Stimulated activated CD8-positive, alpha-beta memory T cell treated with anti-CD3 and anti-CD28 coated beads, Interleukin-2, amount 100 ng/mL, for 48 hours (primary cell): ENCODE data around the gene SPATA33.
"Not testable (repeated sequence)": the region's sequence is repeated elsewhere in the genome, so short reads cannot be mapped to it uniquely, and the experiment has no call there.

Source experiments
- DNase-seq, 2 donors: peaks; one replicate each; pipeline ENCODE4 v3.0.0-alpha.2; 2020; ENCODE audit warnings: low read depth in 2 of 2

The SPATA33 gene

DNA sequence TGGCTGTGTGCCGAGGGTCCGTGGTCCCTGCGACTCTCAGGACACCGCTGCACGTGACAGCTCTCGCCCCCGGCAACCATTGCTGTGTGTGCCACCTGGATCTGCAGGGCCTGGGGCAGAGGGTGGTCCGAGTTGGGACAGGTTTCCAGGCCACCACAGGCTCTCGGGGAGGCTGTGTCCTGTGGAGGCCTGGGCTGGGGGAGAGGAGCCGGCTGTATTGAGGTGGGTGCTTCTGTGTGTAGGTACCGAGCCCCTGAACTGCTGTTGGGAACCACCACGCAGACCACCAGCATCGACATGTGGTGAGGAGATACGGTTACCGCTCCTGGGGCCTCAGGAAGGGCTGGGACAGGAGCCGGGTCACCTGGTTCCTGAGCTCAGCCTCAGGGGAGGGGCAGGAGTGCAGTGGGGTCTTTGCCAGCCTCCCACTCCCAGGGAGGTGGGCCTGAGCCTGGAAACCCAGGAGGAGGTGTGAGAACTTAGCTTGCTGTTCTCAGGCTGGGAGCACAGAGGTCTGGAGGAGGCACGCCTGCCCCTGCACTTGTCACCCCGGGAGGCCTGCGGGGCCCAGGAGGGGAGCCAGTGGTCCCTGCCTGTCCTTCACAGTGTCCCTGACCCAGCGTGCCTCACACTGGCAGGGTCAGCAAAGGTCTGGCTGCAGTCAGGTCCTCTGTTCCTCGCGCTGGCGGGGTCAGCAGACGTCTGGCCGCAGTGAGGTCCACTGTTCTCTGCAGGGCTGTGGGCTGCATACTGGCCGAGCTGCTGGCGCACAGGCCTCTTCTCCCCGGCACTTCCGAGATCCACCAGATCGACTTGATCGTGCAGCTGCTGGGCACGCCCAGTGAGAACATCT lies 36.5 kb downstream of the SPATA33 start:
- DNase-seq = no peak

DNA sequence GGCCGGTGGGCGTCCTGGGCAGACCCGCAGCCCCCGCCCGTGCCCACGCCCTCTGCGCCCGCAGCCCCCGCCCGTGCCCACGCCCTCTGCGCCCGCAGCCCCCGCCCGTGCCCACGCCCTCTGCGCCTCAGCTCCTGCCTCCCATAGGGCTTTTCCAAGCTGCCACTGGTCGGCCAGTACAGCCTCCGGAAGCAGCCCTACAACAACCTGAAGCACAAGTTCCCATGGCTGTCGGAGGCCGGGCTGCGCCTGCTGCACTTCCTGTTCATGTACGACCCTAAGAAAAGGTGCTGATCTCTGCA lies 37.1 kb downstream of the SPATA33 start:
- DNase-seq = not testable (repeated sequence)

DNA sequence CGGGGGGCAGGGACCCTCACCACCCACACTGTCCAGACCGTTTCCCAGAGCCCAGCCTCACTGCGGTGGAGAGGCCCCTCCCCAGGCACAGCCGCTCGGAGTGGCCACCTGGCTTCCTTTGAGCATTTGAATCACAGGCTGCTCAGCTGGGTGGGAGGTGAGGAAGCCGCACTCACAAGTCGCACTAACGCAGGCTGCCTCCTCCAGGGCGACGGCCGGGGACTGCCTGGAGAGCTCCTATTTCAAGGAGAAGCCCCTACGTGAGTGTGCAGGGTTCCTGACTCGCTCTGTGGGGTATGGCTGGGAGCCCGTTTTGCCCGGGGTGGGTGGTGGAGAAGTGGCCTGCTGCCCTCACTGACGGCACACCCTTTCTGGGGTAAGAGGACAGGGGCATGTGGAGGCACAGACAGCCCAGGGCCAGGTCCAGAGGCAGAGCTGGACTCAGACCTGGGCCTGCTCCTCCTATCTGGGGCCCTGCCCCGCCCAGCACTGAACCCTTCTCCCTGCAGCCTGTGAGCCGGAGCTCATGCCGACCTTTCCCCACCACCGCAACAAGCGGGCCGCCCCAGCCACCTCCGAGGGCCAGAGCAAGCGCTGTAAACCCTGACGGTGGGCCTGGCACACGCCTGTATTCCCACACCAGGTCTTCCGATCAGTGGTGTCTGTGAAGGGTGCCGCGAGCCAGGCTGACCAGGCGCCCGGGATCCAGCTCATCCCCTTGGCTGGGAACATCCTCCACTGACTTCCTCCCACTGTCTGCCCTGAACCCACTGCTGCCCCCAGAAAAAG lies 37.6 kb downstream of the SPATA33 start:
- DNase-seq = no peak

DNA sequence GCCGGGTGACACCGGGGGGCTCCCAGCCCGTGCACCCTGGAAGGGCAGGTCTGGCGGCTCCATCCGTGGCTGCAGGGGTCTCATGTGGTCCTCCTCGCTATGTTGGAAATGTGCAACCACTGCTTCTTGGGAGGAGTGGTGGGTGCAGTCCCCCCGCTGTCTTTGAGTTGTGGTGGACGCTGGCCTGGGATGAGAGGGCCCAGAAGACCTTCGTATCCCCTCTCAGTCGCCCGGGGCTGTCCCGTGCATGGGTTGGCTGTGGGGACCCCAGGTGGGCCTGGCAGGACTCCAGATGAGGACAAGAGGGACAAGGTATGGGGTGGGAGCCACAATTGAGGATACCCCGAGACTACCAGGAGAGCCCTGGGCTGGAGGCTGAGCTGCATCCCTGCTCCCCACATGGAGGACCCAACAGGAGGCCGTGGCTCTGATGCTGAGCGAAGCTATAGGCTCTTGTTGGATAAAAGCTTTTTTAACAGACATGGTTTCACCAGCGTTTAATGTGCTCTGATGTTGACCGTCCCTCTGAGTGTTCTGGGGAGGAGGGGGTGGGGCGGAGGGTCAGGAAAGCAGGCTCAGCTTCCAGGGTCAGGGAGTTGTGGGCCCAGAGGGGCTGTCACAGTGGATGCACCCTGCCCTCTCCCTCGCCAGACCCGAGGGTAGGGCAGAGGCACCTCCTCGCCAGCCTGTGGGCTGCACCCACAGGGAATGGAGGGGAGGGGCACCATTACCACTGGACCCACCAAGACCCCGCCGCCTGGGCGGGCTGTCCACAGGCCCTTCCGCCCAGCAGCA lies 38.4 kb downstream of the SPATA33 start:
- DNase-seq = no peak

DNA sequence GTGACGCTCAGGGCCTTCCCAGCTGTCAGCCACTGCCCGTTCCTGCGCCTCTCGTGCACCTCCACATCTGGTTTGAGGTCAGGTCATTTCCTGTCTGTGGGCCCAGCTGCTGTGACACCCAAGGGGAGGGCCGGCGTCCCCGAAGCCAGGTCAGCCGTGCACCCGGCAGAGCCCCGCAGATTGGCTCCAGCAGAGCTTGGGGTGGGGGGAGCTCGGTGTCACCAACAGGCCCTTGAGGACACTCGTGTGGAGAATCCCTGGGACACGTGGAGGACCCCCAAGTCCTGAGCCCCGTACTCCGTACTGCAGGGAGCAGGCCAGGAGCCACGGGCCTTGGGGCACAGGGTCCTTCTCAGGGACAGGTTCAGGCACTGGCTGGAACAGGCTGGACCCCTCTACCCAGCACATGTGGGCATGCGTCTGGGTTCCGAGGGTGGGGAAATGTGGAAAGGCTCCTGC lies 39.1 kb downstream of the SPATA33 start:
- no peak for DNase-seq

DNA sequence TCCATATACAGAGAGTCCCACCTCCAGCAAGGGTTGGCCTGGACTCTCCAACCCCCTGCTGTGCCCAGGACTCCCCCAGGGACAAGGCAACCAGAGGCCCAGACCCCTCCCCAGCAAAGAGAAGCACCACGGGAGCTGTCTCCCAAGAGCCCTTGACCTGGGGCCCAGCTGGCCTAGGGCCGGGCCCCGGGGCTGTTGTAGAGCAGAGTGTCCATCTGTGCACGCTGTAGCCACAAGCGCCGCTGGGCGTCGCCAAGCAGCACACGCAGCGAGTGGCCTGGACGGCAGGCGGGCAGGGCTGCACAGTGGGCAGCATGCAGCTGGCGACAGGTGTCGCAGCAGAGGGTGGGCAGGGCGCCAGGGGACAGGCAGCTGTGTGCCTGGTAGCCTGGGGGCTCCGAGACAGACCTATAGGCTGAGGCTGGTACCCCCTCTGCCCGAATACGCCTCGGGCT lies 39.6 kb downstream of the SPATA33 start:
- DNase-seq = no peak

DNA sequence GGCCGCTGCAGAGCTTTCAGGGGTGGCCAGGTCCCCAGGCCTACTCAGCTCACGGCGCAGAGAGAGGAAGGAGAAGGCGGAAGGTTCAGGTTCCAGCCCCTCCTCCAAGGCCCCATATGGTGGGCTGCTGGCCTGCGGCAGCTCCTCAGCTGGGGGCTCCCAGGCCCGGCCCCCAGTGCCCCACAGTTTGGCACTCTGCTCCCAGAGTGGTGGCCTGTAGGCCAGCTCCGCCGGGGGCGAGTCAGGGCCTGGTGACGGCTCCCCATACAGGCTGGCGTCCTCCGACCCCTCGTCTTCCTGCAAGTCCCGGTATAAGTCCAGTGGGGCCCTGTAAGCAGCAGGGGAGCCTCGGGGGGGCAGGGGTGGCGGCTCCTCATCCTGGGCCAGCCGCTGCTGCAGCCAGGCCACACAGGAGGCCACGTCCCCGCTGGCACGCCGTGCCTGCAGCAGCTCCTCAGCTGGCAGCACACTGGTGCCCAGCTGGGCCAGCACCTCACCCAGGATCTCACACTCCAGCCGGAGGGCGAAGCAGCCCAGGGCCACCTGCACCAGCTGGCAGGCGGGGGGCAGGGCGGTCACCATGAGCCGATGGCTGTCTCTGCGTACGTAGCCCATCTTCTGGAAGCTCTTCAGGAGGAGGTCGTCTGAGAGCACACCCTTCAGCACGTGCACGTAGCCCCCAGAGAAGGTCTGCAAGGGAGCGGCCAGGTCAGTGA lies 40.1 kb downstream of the SPATA33 start:
- no peak for DNase-seq

DNA sequence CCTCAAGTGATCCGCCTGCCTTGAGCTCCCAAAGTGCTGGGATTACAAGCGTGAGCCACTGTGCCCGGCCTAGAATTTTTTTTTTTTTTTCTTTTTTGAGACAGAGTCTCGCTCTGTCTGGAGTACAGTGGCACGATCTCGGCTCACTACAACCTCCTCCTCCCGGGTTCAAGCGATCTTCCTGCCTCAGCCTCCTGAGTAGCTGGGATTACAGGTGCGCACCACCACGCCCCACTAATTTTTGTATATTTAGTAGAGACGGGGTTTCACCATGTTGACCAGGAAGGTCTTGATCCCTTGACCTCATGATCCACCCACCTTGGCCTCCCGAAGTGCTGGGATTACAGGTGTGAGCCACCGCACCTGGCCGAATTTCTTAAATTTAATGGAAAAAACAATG lies 41.1 kb downstream of the SPATA33 start:
- DNase-seq = not testable (repeated sequence)

DNA sequence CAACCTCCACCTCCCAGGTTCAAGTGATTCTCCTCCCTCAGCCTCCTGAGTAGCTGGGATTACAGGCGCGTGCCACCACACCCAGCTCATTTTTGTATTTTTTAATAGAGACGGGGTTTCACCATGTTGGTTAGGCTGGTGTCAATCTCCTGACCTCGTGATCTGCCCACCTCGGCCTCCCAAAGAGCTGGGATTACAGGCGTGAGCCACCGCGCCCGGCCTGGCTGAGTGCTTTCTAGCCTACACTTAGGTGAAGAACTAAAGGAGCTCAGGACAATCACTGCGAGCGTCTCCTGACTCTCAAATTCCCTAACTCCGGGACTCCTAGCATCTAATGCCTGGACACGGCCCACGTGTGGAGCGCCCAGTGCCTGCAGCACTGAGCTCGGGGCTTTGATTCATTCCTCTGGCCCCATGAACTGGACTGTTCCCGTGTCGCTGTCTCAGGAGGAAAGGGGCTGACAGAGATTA lies 42.0 kb downstream of the SPATA33 start:
- DNase-seq = not testable (repeated sequence)

DNA sequence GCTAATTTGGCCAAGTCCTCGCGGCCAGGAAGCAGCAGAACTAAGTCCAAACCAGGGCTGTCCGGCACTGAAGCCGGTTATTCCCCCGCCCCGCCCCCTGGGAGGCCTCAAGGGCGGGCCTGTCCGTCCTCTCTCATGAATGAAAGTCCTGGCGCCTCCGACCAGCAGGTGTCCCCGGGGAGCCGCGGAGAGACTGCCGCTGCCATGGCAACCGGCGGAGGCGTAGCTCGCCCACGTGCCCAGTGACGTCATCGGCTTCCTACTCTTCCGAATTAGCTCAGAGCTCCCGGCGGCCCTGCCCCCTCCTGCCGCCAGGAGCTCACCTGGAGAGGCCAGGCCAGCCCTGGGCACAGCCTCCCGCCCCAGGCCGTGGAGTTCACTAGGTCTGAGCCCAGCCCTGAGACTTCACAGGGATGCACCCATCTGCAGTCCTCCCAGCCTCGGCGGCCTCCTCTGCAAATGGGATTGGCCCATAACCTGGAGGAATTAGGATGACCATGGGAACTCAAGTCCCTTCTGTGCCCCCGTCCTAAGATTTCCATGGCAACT lies 42.5 kb downstream of the SPATA33 start:
- peak; percentile 96 to 98 for DNase-seq

DNA sequence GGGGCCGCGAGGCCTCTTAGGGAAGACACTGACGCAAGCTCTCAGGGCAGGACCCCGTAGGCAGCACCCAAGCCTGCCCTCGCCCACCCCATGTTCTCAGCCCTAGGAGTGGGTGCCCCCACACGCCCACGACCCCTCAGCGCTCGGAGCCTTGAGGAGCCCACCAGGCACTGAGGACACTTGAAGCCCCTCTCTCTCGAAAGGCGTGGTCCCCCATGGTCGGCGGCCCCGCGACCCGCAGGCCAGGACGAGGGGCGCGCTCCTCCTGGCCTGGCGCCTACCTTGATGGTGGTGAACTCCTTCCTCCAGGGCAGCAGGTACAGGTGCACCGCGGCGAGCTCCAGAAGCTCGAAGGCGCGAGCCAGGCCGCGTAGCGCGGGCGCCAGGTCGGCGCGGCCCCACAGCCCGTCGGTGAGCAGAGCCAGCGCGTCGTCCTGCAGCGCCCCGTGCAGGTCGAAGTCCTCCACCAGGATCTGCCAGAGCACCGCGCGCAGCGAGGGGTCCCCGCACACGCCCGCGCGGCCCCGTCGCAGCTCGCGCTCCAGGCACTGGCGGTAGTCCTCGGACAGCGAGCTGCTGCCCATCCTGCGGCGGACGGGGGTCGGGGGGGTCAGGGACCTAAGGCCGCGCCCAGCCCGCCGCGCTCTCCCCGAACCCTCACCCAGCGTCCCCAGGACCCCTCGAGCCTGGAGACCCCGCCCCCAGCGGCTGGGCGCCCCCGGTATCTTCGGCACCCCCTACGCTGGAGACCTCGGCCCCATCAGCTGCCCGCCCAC lies 43.2 kb downstream of the SPATA33 start:
- no peak for DNase-seq

DNA sequence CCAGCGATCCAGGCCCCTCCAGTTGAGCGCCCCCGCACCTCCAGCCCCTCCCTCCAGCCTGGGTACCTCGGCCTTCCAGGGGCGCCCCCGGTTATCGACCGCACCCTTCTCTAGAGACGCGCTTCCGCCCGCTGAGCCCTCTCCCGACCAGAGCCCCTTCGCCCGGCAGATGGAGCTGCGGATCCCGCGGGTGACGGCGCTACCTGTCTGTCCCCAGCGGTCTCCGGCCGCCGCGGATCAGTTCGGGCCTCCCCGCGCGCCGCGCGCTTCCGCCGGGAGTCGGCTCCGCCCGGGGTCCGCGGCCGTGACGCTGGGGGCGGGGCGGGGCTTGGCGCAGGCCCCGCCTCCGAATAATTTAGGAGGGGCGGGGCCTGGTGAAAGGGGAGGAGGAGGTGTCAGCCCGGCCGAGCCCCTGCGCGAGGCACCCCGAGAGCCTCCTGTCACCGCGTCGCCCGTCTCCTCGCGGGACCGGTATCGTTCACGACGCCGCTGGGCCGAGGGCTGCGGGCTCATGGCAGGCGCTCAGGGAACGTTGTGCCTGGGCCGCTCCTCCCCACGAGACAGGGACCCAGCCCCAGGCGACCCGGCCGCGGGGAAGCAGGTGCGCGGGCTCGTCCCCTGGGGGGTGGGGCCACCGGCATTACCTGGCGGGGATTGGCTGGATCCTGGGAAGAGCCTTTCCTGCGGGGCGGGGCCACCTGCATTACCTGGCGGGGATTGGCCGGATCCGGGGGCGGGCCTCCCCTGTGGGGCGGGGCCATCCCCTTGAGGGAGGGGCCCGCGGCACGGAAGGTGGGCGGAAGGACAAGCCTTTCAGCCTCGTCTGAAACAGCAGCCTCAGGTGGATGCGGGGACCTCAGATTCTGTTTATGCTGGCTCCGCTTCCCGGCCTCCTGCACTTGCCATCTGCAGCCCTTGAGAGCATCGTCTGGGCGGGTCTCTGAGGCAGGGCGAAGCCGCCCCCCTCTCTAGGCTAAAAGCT lies 44.1 kb downstream of the SPATA33 start, which contains the start of gene SPATA2L:
SPATA2L (minus strand) TSS at position 281 of the 982 bp plus-strand sequence. CDS start 473 bp downstream, outside the sequence.
- peak; percentile 95 to 96 for DNase-seq

DNA sequence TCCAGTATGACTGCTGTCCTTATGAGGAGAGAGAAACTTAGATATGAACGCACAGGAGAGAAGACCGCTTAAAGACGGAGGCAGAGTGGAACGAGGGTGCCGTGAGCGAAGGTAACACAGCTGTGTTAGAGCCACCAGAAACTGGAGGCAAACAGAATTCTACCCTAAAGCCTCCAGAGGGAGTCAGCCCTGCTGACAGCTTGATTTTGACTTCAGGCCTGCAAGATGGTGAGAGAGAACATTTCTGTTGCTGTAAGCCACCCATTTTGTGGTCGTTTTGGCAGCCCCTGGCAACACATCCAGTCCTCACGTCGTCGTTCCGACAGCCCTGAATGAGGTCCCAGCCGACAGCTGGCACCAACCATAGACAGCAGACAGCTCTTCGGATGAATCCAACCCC lies 46.6 kb downstream of the SPATA33 start:
- no peak for DNase-seq

DNA sequence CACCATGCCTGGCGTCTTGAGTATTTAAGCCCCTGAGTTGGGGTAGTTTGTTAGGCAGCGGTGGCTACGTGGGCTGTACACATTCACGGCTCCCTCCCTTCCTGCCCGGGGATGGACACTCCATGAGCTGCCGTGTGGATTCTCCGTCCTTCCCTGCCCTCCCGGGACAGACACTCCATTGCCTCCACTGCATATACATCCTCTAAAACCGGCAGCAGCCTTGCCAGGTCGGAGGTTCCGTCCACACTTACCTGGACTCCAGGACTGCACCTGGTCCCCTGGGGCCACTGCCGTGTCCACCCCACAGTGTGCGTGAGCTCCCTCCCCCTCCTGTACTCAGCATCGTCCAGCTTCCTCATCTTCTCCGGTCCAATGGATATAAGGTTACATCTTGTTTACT lies 47.4 kb downstream of the SPATA33 start:
- DNase-seq = no peak

DNA sequence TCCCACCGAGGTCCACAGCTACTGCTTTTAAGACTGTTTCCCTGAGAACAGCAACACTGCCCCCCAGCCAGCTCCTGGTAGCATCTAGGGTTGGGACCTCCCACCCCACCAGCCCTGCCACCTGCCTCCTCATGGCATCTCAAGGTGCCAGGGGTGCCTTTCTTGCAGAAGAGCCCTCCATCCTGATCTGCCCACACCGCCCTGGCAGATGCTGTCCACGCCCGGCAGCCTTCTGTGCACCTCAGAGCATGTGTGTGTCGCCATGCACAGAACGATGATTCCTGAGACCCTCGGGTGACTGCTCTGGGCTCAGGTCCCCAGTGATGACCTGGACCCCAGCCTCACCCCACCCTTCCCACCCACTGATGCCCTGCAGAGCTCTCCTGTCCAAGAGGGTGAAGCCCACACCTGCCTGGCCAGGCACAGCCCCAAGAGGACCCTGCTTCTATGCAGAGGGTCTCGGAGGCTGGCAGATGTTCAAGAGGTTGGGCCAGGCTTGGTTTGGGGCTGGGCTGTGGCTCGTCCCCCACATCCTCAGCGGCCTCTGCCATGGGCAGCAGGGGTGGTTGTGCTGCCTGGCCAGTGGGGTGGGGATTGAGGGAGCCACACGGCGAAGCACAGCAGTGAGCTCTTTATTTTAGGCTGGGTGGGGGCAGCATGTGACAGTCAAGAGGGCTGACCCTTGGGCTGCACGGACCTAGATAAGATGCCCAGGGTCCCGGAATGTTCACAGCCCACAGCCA lies 49.1 kb downstream of the SPATA33 start:
- DNase-seq = no peak

DNA sequence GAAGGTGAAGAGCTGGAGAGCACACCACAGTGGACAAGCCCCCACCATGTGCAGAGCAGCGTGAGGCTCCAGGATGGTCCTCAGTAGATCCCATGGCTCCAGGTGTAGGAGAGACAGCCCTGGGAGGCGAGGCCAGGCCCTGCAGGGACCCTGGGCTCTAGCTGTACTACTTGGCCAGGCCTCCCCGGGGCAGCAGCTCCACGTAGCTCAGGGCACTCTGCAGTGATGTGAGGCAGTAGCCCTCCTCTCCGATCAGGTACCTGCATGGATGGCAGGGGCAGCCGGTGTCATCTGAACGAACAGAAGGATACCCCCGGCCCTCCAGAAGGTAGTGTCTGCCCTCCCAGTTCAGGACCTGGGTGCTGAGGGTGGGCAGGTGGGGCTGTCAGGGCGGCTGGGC lies 50.1 kb downstream of the SPATA33 start:
- no peak for DNase-seq

DNA sequence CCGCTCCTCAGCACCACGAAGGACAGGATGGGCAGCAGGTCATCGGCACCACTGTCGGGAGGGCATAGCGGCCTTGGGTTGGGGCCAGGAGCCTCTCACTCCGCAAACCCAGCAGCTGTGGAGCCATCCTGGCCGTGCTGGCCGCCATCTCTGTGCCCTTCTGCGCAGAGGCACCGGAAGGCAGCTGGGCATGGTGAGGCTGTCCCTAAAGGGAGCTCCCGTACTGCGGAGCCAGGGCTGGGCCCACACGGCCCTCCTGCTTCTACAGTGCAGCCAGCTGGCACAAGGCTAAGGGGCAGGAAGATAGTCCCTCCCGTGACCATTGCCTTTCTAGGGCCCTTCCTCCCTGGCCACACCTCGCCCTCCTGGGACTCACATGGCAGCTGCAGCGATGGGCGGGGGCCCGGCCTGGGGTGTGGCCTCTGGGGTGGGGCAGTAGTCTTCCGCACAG lies 50.9 kb downstream of the SPATA33 start:
- DNase-seq = no peak

DNA sequence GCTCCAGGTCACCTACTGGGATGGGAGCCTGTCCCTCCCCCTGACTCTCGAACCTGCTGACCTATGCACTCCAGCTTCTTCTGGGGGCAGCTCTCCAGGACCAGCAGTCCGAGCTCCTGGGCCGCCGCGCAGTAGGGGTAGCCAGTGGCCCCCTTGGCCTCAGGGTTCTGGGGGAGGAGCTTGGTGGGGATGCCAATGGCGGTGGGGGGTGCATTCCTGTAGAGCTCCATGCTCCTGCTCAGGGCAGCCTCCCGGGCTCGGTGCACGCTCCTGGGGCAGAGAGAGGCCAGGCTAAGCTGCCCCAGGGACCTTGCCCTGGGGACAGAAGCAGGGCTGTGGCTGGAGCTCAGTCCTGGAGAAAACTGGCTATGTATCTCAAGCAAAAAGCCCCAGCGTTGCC lies 51.5 kb downstream of the SPATA33 start:
- no peak for DNase-seq
